Inferior parietal cortex (tissue), 1 donor: ENCODE measurements around the gene SBNO1.
"Not testable (repeated sequence)": the region's sequence is repeated elsewhere in the genome, so short reads cannot be mapped to it uniquely, and the experiment has no call there.

Source experiments
- DNase-seq: peaks from one replicate; pipeline ENCODE4 v3.0.0-alpha.2; 2016; ENCODE audit errors: extremely low spot score

SBNO1 gene

DNA sequence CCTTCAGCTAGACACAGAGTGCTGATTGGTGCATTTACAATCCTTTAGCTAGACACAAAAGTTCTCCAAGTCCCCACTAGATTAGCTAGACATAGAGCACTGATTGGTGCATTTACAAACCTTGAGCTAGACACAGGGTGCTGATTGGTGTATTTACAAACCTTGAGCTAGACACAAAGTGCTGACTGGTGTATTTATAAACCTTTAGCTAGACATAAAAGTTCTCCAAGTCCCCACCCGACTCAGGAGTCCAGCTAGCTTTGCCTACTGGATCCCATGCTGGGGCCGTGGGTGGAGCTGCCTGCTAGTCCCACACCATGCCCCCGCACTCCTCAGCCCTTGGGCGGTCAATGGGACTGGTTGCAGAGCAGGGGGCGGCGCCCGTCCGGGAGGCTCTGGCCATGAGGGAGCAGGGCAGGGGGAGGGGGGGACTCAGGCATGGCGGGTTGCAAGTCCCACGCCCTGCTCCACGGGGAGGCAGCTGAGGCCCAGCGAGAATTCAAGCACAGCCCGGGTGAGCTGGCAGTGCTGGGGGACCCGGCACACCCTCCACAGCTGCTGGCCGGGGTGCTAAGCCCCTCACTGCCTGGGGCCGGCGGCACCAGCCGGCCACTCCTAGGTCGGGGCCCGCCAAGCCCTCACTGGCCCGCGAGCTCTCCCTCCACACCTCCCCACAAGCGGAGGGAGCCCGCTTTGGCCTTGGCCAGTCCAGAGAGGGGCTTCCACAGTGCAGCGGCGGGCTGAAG, 115.5 kb downstream of the SBNO1 start:
- not testable (repeated sequence) for DNase-seq

DNA sequence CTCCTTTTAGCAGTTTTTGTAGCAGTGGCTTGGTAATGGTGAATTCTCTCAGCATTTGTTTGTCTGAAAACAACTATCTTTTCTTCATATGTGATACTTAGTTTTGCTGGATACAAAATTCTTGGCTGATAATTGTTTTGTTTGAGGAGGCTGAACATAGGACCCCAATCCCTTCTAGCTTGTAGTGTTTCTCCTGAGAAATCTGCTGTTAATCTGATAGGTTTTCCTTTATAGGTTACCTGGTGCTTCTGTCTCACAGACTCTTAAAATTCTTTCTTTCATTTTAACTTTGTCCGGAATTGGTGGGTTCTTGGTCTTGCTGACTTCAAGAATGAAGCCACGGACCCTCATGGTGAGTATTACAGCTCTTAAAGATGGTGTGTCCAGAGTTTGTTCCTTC, 116.5 kb downstream of the SBNO1 start:
- DNase-seq = not testable (repeated sequence)

DNA sequence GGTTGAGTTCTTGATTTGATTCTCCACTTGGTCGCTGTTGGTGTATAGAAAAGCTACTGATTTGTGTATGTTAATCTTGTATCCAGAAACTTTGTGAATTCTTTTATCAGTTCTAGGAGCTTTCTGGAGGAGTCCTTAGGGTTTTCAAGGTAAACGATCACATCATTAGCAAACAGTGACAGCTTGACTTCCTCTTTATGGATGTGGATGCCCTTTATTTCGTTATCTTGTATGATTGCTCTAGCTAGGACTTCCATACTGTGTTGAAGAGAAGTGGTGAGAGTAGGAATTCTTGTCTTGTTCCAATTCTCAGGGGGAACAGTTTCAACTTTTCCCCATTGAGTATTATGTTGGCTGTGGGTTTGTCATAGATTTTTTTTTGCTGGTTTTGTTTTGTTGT, 119.0 kb downstream of the SBNO1 start:
- no peak for DNase-seq

DNA sequence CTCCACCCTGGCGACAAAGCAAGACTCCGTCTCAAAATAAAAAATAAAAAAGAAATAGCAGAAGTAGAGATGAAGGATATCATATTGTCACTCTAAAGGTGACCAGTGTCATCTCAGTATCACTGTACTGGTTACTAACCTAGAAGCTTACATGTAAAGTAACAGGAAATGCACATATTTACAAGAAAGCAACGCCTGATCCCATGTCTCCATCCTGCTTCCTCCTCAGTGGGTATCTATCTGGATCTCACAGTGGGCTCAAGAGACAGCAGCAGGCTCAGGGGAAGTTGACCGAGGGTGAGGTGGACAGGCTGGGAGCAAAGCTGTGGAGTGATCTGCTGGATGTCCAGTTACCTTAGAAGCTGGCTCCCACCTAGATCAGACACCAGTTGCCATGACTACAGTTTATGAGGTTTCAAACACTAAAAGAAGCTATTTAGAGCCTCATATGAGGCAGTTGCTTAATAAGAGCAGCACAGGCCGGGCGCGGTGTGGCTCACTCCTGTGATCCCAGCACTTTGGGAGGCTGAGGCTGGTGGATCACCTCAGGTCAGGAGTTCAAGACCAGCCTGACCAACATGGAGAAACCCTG, 120.9 kb downstream of the SBNO1 start:
- DNase-seq = no peak

DNA sequence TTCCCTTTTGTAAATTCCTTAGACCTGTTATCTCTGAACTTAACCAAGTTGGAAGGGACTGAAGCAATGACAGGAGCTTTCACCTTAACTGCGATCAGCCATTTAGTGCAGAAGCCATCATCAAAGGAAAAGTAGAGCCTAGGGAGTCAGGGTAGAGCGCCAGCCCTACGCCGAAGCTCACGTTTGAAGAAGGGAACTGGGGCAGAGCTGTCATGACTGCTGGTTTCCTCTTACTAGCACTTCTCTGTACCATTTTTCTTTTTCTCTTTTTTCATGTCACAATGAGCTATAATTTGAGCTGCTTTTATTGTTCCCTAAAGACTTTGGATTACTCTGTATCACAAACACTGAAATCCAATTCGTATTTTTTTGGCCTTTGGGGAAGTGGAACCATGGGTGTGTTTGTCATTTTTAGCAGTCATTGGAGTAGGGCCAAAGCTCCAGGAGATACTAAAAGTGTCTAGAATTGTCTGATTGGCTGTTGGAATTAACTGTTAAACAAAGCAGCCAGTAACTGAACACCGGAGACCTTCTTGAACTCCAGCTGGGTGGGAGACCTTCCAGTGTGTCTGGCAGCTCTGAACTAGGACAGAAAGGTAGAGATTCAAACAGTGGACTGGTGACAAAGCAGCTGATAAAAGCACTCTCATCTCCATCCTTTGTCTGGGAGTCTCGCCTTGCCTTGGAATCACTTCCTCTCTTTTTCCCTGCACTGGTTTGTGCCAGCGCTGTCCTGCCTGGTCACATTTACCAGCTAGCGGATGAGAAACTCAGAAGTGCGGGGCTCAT, 122.3 kb downstream of the SBNO1 start:
- DNase-seq = peak; percentile 34
